GM18505 (cell line): ENCODE results near the gene NR4A1.
"Not testable (repeated sequence)": the region's sequence is repeated elsewhere in the genome, so short reads cannot be mapped to it uniquely, and the experiment has no call there.

Source experiments
- ATAC-seq: cut with Tn5 transposase; IDR thresholded peaks from one replicate; pipeline ENCODE4 v1.9.1; 2021; ENCODE audit not compliant: unreplicated experiment
- POLR2A ChIP-seq: IDR thresholded peaks from 4 replicates; pipeline ENCODE4 v1.6.1; 2011; ENCODE audit warnings: borderline replicate concordance; ENCODE audit not compliant: insufficient read depth, insufficient read length; ENCODE audit errors: extremely low read depth

The NR4A1 gene

GRCh38 chr12:52085682-52086180 is 34.5 kb downstream of the NR4A1 start:
- no peak for ATAC-seq
- no peak for TF ChIP-seq POLR2A

- no peak for TF ChIP-seq POLR2A
- no peak for ATAC-seq
Measured at GRCh38 chr12:52086366-52086765, 35.1 kb downstream of the NR4A1 start.

DNA sequence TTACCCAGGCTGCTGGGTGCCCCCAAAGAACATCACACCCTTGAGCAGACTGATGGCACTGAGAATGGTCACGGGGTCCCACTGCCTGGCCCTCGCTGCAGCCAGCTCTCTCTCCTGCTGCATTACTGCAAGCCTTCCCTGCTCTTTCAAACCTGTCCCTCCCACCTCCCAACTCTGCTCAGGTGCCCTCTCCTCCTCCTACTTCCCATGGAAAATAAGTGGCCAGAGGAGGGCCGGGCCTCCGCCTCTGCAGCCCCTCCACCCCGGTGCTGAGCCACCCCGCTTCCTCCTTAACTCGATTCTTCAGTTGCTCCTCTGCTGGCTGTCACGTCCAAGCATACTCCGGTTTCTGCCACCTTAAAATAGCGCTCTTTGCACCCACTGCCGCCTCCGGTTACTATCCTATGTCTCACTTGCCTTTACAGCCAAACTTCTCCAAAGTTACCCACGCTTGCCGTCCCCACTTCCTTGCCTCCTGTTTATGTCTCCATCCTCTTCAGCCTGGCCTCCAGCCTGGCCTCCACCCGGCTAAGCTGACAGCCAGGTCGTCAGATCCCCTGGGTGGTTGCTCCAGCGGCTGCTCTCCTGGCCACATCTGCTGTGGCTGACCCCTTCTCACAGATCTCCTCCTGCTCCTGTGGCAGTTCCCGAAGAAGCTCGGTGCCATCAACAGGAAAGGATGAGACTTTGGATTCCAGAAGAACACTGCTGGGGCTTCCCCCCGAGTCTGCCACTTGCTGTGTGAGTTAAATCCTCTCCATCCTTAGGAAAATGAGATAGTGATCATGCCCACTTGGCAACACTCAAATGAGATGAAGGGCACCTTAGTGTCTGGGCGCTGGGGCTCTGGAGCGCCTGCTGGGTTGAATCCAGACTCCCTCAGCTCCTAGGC is 35.9 kb downstream of the NR4A1 start:
- no peak for TF ChIP-seq POLR2A
- no peak for ATAC-seq

DNA sequence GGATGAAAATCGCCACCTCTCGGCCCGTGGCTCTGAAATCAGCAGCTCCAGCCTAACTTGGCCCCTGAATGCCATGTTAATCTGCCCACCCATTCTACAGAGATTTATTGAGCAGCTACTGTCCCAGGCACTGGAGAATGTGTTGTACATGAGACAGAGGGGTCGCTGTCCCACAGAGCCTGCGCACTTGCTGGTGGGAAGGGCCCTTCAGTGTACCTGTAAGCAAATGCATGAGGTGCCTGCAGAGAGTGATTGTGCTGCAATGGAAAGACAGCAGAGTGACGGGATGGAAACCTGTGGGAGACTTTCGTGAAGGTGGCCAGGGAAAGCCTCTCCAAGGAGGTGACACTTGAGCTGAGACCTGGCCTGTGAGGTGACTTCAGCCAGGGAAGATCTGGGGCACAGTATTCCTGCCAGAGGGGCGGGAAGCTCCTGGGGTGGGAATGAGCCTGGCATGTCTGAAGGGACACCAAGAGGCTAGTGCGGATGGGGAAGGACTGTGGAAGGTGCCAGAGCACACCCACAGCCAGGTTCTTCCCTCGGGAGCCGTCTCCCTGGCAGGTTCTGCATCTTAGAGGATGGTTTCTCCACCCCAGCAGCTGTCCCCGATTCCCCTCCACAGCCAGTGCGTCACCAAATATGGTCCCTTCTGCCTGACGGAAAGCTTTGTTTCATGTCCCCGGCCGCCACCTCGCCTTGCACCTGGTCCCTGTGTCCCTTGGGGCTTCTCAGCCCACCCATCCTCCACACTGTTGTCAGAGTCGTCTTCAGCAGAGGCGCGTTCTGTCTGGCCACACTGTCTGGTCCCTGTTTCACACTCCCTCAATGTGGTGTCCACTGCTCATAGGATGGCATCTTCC is 36.9 kb downstream of the NR4A1 start:
- no peak for ATAC-seq
- TF ChIP-seq POLR2A = no peak

DNA sequence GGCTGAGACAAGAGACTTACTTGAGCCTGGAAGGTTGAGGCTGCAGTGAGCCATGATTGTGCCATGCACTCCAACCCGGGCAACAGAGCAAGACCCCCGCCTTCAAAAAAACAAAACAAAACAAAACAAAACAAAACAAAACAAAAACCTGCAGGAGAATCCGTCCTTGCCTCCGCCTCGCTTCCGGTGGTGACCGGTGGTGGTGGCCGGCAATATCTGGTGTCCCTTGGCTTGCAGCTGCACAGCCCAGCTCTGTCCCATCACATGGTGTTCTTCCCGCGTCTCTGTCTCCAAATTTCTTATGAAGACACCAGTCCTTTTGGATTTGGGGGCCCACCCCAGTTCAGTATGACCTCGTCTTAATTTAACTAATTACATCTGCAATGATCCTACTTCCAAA is 38.2 kb downstream of the NR4A1 start:
- ATAC-seq = no peak
- TF ChIP-seq POLR2A = no peak

- ATAC-seq = no peak
- no peak for TF ChIP-seq POLR2A
Measured at GRCh38 chr12:52090291-52090690, 39.0 kb downstream of the NR4A1 start.

DNA sequence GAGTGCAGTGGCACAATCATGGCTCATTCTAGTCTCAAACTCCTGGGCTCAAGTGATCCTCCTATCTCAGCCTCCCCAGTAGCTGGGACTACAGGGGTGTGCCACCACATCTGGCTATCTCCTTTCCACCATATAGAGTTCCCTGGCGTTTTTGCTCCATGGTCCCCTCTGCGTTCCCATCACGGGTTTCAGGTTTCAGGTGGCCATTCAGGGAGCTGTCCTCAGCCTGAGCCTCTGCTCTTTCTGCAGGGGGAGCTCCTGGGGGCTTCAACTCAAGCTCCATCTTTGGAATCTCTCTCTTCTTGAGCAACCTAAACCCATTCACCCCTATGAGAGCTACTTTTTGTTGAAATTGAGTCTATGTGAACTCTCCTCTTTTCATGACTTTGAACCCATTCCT is 39.8 kb downstream of the NR4A1 start:
- no peak for ATAC-seq
- TF ChIP-seq POLR2A = no peak

- TF ChIP-seq POLR2A = no peak
- no peak for ATAC-seq
Measured at GRCh38 chr12:52091869-52092268, 40.6 kb downstream of the NR4A1 start.

- no peak for ATAC-seq
- TF ChIP-seq POLR2A = no peak
Measured at GRCh38 chr12:52093346-52093745, 42.1 kb downstream of the NR4A1 start.

- no peak for TF ChIP-seq POLR2A
- ATAC-seq = no peak
Measured at GRCh38 chr12:52096332-52097044, 45.2 kb downstream of the NR4A1 start.

DNA sequence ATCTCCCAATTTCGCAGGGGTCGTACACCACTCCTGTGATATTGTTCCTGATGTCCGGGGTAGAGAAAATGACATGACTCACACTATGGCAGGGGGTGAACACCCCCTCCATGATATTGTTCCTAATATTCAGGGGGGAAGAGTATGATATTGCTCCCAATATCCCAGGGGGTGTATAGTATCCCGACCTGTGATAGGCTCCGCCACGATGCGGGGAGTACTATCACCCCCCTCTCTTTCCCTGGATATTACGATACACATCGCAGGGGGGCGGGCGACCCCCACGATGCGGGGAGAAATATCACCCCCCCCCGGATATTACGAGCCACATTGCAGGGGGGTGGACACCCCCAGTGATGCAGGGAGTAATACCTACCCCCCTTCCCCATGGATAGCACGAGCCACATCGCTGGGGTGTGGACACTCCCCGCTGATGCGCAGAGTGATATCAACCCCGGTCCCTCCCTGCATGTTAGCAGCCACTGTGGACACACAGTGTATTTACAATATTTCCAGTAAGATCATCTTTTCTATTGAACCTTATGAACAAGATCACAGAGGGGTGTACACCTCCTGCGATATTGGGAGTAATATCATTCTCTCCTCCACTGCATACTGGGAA is 45.9 kb downstream of the NR4A1 start:
- no peak for ATAC-seq
- TF ChIP-seq POLR2A = no peak

- ATAC-seq = not testable (repeated sequence)
Measured at GRCh38 chr12:52104431-52105089, 53.3 kb downstream of the NR4A1 start.
